Left kidney (tissue), 2 donors: ENCODE results near the gene GAL3ST2. TPM values are rescaled to one million over a fixed set of nuclear protein-coding genes. Genes with fewer than 3 reads are reported as not detected.
"Not testable (repeated sequence)": the region's sequence is repeated elsewhere in the genome, so short reads cannot be mapped to it uniquely, and the experiment has no call there.

ENCODE experiments used
- DNase-seq: peaks from one replicate; pipeline ENCODE4 v3.0.0-alpha.2; 2013
- polyA plus RNA-seq: library from polyadenylated mRNA; unstranded; fragments of 120-200 nt; gene quantifications from one replicate; pipeline ENCODE4 v1.2.1, GENCODE V29; 2013; ENCODE audit not compliant: insufficient read length

Gene GAL3ST2
- polyA plus RNA-seq, 1 donor = 0.76 TPM

GRCh38 chr2:241819947-241820624, 43.5 kb downstream of the GAL3ST2 start:
- DNase-seq = not testable (repeated sequence)

- DNase-seq = no peak
Observed at GRCh38 chr2:241820625-241821384, 44.2 kb downstream of the GAL3ST2 start.

GRCh38 chr2:241821460-241822263, 45.0 kb downstream of the GAL3ST2 start:
- DNase-seq = no peak

GRCh38 chr2:241822264-241822623, 45.6 kb downstream of the GAL3ST2 start:
- DNase-seq = no peak

- DNase-seq = not testable (repeated sequence)
Observed at GRCh38 chr2:241823531-241824437, 47.2 kb downstream of the GAL3ST2 start.

- DNase-seq = no peak
Observed at GRCh38 chr2:241827394-241827793, 50.8 kb downstream of the GAL3ST2 start.

- no peak for DNase-seq
Observed at GRCh38 chr2:241833101-241833663, 56.6 kb downstream of the GAL3ST2 start.

- not testable (repeated sequence) for DNase-seq
Observed at GRCh38 chr2:241833756-241834526, 57.3 kb downstream of the GAL3ST2 start.

GRCh38 chr2:241834527-241835210, 58.0 kb downstream of the GAL3ST2 start:
- DNase-seq = no peak

GRCh38 chr2:241835611-241836010, 59.0 kb downstream of the GAL3ST2 start:
- no peak for DNase-seq

GRCh38 chr2:241836292-241836691, 59.7 kb downstream of the GAL3ST2 start:
- no peak for DNase-seq

- no peak for DNase-seq
Observed at GRCh38 chr2:241837197-241837965, 60.8 kb downstream of the GAL3ST2 start.

- no peak for DNase-seq
Observed at GRCh38 chr2:241841181-241842066, 64.8 kb downstream of the GAL3ST2 start.

GRCh38 chr2:241842067-241842415, 65.4 kb downstream of the GAL3ST2 start:
- DNase-seq = no peak

GRCh38 chr2:241842620-241843211, 66.1 kb downstream of the GAL3ST2 start:
- no peak for DNase-seq

- DNase-seq = no peak
Observed at GRCh38 chr2:241843321-241844065, 66.9 kb downstream of the GAL3ST2 start.
